GM19463 (cell line): Measurements from ENCODE around the gene ZNG1F.
"Not testable (repeated sequence)": the region's sequence is repeated elsewhere in the genome, so short reads cannot be mapped to it uniquely, and the experiment has no call there.

Experiments
- ATAC-seq: cut with Tn5 transposase; IDR thresholded peaks from one replicate; pipeline ENCODE4 v1.9.1; 2021; ENCODE audit warnings: mild to moderate bottlenecking, moderate library complexity; ENCODE audit not compliant: unreplicated experiment

Gene ZNG1F

DNA sequence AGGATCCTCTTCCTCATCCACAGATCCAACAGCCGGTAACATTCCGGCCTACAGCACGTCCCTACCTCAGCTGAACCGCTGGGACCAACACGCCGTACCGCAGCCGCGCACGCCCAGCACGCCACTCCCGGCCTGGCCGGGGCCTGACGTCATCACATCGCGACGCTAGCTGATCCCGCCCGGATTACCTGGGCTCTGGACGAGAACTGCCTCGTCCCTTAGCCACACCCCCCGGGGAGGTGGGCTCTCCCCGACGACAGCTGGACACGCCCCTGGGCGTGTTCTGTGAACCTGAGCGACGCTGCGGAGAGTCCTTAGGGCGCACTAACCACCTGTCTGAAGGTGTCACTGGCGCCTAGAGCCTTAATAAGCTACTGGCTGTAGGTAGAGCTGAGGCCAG is at the start of gene ZNG1F:
Gene ZNG1F, minus strand, starts transcription at position 101 of the 400 bp plus-strand sequence. Its CDS starts 59 bp downstream, at position 42.
- ATAC-seq, result not testable (repeated sequence)

DNA sequence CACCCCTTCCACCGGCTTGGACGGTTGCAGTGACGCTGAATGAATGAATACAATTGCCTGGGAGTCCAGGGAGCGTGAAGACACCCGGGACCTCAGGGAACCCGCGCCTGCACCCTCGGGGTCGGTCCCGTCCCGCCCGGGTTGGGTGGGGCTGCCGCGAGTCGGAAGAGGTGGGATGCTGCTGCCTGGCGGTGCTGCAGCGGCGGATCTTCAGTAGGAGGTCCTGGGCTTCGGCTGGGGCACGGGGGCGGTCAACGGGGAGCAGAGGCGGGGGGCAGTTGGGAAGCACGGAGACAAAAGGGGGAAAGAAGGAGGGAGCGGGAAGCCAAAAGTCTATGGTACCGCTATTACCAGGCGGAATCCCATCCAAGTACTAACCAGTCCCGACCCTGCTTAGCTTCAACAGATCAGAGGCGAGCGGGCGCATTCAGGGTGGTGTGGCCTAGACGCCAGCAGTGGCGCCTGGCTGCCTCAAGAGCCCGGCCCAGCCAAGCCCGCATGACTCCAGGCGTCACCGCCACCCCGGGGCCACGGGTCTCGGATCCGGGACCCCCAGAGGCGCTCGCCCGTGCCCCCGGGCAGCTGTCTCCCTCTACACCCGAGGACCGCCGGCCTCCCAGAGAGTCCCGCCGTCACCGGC is 48.1 kb upstream of the ZNG1F start:
- ATAC-seq, result not testable (repeated sequence)

DNA sequence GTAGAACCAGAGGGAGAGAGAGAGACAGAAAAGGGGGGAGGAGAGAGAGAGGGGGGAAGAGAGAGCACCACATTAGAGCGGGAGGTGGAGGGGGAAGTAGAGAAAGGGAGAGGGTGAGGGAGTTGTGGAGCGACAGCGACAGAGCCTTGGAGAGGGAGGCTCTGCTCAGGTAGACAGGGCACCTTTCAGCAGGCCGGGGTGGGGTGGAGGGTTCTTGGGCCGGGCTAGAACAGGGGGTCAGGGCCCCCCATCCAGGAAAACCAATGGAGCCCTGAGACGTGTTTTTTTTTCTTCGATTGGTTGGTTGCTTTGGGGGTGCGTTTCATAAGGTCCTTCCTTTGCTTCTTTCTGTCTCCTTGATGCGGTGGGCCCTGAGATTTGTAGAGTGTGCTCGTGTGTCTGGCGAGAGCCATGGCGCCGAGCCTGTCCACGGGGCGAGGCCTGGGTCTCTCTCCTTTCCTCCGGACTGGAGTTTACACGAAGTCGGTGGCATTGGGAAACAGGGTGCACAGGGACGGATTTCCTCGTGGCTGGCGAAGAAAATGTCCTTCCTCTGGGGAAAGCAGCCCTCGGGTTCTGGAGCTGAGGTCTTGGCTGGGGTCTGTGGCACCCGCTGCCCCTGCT is 47.5 kb upstream of the ZNG1F start:
- not testable (repeated sequence) for ATAC-seq

DNA sequence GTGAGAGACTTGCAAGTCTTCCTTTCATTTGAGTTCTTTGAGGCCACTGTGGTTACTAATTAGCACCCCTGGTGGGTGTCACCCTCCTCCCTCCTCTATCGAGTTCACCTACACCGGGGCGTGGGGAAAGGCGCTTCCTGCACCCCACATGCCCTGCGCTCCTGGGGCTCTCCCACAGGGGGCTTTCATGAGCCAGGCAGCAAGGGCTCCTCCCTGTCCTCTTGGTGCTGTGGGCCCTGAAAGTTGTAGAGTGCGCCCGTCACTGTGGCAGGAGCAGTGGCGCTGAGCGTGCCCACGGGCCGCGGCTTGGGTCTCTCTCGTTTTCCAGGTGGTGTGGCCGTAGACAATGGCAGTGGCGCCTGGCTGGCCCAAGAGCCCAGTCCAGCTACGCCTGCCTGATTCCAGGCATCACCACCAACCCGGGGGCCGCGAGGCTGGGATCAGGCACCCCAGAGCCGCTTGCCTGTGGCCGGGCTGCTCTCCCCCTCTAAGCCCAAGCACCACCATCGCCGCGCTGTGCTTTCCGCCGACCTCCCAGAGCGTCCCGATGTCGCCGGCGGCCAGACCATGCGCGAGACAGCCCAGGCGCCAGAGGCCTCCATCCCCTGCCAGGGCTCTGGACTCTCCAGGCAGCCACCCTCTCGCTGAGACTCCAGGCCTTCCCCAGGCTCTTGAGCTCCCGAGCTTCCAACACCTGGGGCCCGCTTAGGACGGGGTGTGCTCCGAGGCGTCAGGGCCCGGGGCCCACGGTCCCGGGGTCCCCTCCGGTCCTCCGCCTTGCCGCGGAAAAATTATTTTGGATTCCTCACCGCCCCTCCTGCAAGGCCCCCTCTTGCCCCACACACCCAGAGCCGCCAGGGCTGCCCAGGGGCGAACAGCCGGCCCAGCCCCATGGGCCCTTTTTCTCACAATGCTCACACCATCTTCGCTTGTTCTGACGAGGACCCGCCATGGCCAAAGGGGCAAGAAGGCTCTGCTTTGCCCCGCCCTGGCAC is 46.0 kb upstream of the ZNG1F start:
- ATAC-seq, result peak; percentile 100

DNA sequence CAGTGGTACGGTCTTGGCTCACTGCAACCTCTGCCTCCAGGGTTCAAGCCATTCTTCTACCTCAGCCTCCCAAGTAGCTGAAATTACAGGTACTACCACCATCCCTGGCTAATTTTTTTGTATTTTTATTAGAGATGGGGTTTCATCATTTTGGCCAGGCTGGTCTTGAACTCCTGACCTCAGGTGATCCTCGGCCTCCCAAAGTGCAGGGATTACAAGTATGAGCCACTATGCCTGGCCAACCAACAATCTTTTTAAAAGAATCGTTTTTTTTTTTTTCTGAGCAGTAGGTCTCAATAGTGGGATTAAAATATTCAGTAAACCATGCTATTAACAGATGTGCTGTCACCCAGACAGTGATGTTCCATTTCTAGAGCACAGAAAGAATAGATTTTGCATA is 45.1 kb upstream of the ZNG1F start:
- not testable (repeated sequence) for ATAC-seq

DNA sequence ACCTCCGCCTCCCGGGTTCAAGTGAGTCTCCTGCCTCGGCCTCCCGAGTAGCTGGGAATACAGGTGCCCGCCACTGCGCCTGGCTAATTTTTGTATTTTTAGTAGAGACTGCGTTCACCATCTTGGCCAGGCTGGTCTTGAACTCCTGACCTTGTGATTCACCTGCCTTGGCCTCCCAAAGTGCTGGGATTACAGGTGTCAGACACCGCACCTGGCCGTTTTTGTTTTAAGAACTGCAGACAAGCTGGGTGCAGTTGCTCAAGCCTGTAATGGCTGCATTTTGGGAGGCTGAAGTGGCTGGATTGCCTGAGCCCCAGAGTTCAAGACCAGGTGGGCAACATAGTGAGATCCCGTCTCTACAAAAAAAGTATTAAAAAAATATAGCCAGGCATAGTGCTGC is 43.2 kb upstream of the ZNG1F start:
- ATAC-seq, result not testable (repeated sequence)

DNA sequence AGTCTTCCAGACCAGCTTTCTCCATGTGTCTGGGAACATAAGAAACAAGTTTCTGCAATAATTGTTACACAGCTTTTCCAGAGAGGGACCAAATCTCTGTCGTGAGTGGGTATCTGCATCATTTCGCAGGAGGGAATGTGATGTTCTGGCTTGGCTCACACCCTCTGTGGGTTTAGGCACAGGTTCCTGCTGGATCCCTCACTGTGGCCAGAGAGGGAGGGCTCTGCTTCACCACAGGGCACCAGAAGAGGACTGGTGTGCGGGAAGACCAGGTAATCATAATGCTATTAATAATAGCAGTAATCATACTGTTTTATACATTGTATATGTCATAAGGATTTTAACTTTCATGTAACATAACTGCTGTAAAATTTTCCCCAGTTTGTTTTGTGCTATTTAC is 41.3 kb upstream of the ZNG1F start:
- ATAC-seq, result not testable (repeated sequence)

DNA sequence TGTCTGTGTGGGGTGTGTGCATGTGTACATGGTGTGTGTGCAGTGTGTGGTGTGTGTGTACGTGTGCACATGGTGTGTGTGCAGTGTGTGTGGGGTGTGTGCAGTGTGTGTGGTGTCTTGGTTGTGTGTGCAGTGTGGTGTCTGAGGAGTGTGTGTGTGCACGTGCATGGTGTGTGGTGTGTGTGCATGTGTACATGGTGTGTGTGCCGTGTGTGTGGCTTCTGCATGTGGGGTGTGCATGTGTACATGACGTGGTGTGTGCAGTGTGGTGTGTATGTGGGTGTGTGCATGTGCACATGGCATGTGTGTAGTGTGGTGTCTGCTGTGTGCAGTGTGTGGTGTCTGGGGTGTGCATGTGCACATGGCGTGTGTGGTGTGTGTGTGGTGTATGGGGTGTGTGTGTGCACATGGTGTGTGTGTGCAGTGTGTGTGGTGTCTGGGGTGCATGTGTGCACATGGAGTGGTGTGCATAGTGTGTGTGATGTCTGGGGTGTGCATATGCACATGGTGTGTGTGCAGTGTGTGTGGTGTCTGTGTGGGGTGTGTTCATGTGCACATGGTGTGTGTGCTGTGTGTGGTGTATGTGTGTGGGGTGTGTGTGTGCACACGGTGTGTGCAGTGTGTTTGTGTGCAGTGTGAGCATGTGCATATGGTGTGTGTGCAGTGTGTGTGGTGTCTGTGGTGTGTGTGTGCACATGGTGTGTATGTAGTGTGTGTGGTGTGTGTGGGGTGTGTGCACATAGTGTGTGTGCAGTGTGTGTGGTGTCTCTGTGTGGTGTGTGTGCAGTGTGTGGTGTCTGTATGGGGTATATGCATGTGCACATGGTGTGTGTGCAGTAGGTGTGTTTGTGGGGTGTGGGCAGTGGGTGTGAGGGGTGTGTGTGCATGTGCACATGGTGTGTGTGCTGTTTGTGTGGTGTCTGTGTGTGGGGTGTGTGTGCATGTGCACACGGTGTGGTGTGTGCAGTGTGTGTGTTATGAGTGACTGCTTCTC is 40.6 kb upstream of the ZNG1F start:
- no peak for ATAC-seq

DNA sequence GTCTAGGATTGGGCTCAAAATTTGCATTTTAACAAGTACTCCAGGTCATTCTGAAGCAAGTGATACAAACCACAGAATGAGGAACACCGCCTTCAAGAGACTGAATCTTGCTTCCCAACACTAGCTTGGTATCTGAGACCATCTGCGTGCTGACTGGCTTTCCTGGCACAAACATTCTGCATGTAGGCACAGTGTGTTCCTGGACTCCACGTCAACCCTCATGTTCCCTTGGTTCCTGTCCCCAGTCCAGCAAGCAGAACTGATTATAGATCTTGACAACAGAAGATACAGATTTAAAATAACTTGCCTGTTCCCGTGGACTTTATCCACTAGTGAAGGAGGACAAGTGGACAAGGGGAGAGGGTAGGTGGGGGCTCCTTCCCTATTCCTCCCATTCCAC is 30.7 kb upstream of the ZNG1F start:
- not testable (repeated sequence) for ATAC-seq

DNA sequence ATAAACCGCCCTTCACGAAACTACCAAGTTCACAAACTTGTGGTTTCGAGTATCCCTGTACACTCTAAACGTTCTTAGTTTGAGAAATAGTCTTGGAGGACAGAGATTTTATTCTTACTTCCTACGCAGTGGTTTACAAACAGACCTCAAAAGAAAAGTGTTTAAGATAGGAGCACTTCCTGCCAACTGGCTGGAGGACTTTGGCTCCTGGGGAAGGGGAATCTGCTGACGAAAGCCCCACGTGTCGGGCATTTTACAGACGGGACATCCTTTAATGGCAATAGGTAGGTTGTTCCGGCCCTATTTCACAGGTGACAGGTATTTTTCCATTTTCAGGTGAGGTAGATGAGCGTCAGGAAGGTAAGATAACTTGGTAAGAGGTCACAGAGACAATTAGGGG is 678 bp downstream of the ZNG1F start:
- not testable (repeated sequence) for ATAC-seq

DNA sequence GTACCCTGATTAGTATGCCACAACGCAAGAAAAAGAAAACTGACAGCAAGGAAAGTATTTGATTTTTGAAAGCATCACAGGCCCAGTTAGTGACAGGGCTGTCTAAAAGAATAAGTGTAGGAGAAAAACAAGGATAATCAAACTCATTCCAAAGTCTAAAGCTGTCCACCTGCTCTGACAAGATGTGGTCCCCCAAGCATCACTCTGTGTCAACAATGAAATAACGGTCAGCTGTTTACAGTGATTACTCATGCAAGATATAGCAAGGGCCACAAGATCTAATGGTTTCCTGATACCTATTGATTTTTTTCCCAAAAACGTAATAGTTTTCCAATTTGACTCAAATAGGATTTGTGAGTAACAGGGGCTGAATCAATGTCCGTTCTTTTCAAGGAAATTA is 14.1 kb downstream of the ZNG1F start:
- not testable (repeated sequence) for ATAC-seq

DNA sequence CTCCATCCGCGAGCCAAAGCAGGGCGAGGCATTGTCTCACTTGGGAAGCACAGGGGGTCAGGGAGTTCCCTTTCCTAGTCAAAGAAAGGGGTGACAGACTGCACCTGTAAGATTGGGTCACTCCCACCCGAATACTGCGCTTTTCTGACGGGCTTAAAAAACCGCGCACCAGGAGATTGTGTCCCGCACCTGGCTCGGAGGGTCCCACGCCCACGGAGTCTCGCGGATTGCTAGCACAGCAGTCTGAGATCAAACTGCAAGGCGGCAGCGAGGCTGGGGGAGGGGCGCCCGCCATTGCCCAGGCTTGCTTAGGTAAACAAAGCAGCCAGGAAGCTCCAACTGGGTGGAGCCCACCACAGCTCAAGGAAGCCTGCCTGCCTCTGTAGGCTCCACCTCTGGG is 39.0 kb downstream of the ZNG1F start:
- ATAC-seq, result not testable (repeated sequence)

DNA sequence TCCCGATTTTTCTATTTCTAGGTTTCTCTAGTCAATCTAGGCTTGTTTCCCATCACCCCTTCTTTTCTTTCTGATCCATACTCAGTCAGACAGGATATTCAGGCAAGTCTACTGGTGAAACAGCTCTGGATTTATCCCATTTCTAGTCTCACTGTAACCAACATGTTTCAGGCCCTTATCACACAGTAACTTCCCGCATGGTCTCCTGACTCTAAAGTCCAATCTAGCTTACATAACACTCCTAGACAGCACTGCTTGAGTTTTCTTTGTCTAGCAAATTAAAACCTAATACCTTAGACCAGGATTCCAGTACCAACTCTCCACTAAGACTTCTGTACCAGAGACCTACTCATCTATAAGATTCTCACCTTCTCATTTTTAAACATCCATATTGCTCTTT is 47.2 kb downstream of the ZNG1F start:
- ATAC-seq, result not testable (repeated sequence)

DNA sequence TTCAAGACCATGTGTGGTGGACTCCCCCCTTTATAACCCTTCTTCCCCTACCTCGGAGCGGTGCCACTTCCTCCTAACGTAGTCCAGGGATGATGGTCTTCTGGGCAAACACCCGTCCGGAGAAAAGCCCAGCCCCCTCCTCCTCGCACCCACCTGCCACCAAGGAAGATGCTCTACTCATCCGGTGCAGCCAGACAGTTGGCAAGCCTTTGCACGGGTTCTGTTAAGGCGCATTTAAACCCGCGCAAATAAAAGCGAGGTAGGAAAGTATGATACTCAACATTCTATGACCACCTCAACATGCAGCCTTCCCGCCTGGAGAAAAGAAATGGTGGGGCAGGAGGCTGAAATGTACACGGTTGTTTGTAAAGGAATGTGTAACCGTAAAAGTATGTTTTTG is 60.5 kb downstream of the ZNG1F start, which contains the start of gene FOXD4L6:
Gene FOXD4L6, minus strand, starts transcription at position 101 of the 400 bp plus-strand sequence. CDS start 298 bp downstream, outside the sequence.
- not testable (repeated sequence) for ATAC-seq

DNA sequence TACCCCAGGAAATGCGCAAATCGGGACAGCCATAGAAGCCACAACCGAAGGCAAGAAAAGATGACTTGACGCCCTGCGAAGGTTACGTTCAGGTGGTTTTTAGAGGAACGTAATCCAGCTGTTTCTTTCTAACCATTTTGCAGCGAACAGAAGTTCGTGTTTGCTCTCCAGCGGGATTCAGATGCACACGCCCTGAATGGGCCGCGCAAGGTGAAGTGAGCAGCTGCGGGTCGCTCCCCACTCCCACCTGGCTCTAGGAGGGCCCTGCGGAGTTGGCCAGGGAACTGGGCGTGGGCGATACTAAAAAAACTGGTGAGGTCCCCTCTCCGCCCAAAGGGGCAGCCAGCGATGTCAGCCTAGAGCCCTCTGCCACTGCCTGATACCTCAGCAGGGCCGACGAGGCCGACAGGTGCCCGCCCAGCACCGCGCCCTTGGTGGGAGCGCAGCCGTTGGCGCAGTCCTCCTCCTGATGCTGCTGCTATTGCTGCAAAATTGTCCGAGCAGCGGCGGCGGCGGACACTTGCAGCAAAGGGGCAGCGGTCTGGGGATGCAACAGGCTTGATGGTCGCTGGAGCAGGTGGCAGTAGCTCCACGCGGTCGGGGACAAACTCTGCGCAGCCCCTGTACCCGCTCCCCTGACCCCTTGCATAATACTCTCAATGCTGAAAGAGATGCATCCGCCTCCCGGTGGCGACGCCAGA is 62.2 kb downstream of the ZNG1F start:
- not testable (repeated sequence) for ATAC-seq

DNA sequence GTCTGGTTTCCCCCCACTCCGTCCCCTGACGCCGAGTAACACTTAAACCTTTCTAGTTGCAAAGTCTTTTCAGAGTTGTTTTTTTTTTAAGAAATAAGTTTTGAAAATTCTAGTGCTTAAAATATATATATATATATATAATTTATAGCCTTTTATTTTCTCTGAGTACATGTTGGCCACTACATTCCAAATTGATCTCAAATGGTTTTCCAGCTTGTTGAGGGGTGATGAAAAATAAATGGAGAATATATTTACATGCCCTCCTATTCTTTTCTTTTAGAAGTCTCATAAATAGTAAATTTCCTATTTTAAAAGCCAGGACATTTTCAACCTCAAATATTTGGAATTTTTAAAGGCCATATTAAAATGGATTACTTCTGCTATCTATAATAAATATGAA is 63.2 kb downstream of the ZNG1F start:
- ATAC-seq, result not testable (repeated sequence)

DNA sequence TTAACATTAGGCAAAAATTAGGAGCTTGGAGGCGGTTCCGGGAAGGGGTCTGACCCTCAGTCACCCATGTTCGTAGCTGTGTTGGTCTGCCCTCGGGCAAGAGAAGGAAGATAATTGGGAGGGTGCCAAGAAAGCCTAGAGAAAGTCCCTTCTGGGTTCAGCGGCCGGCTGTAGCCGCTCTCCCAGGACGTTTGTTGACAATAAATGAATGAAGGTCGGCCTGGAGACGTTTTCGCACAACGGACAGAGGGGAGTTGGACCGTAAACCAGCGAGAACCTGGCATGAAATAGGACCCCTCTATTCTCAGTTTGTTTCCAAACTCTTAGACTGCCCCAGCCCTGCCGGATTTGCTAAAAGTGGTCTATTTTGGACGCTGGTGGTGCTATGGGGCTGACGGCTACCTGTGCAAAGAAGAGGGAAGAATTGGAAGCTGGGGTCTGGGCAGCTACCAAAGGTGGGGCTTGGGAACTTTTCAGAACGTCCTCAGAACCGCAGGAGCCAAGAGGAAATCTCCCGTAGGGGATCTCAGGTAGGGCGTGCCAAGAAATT is 63.9 kb downstream of the ZNG1F start:
- ATAC-seq, result not testable (repeated sequence)

DNA sequence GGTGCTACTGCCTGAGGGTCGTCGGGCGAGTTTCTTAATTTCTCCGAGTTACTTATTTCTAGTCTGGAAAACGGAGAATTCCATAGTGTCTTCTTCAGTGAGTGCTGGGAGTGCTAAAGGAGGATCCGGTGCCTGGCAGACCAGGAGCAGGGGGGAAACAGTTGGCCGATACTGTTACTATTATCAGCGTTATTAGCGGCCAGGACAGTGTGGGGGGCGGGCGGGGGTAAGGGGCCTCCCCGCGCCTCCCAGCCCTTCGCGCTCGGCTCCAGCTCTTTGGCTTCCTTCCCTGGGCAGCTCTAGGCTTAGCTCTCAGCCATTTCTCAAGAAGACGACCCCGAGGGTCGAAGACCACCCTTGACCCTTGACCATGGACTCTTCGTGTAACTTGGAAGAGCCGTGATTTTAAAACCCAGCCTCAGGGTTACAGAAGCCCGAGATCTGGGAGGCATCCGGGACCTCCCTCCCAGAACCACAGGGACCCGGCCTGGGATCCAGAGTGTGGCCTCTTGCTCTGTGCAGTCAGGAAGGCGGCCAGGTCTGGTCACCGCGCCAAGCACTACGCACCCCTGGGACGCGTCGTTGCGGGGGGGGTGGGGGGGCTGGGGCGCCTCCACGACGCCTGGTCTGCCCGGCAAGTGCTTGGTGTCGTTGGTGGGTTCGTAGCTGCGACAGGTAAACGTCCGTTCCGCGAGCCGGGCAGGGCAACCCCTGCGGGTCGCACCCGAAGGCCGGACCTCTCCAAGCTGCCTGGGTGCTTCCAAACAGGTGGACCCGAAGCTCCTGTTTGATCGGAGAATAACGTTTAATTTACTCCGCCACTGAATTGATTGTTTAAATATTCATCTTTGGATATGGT is 64.6 kb downstream of the ZNG1F start:
- not testable (repeated sequence) for ATAC-seq
